Neural progenitor cell (in vitro differentiated cells): ENCODE results near the gene KRTAP10-6. TPM values are rescaled to one million over a fixed set of nuclear protein-coding genes. Genes with fewer than 3 reads are reported as not detected.
"Not testable (repeated sequence)": the region's sequence is repeated elsewhere in the genome, so short reads cannot be mapped to it uniquely, and the experiment has no call there.

Experiments used
- DNase-seq: peaks from one replicate; pipeline ENCODE4 v3.0.0-alpha.2; 2016; ENCODE audit warnings: low spot score
- H2AFZ ChIP-seq: fragments of 200-600 bp; sonication (generic); replicated peaks from 2 replicates; pipeline ENCODE4 v1.6.1; 2016; ENCODE audit warnings: antibody characterized with exemption
- H3F3A ChIP-seq: fragments of 200-600 bp; sonication (generic); 2 replicates; pipeline ENCODE4 v1.6.1; 2016; ENCODE audit warnings: antibody characterized with exemption, low read depth
- H3K27ac ChIP-seq: fragments of 200-600 bp; sonication (generic); 2 replicates; pipeline ENCODE4 v1.5.1; 2016; ENCODE audit warnings: mild to moderate bottlenecking
- H3K27me3 ChIP-seq: fragments of 200-600 bp; sonication (generic); 2 replicates; pipeline ENCODE4 v1.6.1; 2016; ENCODE audit warnings: mild to moderate bottlenecking, moderate library complexity
- H3K36me3 ChIP-seq: fragments of 200-600 bp; sonication (generic); 2 replicates; pipeline ENCODE4 v1.5.1; 2016
- H3K4me1 ChIP-seq: fragments of 200-600 bp; sonication (generic); 2 replicates; pipeline ENCODE4 v1.6.1; 2016; ENCODE audit warnings: mixed run types
- H3K4me2 ChIP-seq: fragments of 200-600 bp; sonication (generic); 2 replicates; pipeline ENCODE4 v1.6.1; 2016
- H3K4me3 ChIP-seq: fragments of 200-600 bp; sonication (generic); 2 replicates; pipeline ENCODE4 v1.5.1; 2016
- H3K79me2 ChIP-seq: fragments of 200-600 bp; sonication (generic); 2 replicates; pipeline ENCODE4 v1.6.1; 2016; ENCODE audit warnings: low read depth
- H3K9ac ChIP-seq: fragments of 200-600 bp; sonication (generic); 2 replicates; pipeline ENCODE4 v1.6.1; 2016
- H3K9me3 ChIP-seq: fragments of 200-600 bp; sonication (generic); 2 replicates; pipeline ENCODE4 v1.5.1; 2016; ENCODE audit warnings: low read depth
- H4K20me1 ChIP-seq: fragments of 200-600 bp; sonication (generic); 2 replicates; pipeline ENCODE4 v1.6.1; 2016; ENCODE audit warnings: low read depth
- H3K27ac Mint-ChIP-seq: 3 replicates; pipeline ENCODE4 v1.8.0; 2021; ENCODE audit warnings: mixed read lengths
- H3K27me3 Mint-ChIP-seq: 2 replicates; pipeline ENCODE4 v1.8.0; 2022; ENCODE audit warnings: low read depth, mild to moderate bottlenecking, inconsistent platforms, moderate library complexity, mixed read lengths; ENCODE audit not compliant: insufficient read depth
- H3K36me3 Mint-ChIP-seq: 3 replicates; pipeline ENCODE4 v1.8.0; 2021; ENCODE audit warnings: mixed read lengths
- H3K4me1 Mint-ChIP-seq: 3 replicates; pipeline ENCODE4 v1.8.0; 2021; ENCODE audit warnings: mixed read lengths
- H3K4me3 Mint-ChIP-seq: 3 replicates; pipeline ENCODE4 v1.8.0; 2021; ENCODE audit warnings: mild to moderate bottlenecking, moderate library complexity, mixed read lengths
- H3K9me3 Mint-ChIP-seq: 3 replicates; pipeline ENCODE4 v1.8.0; 2020; ENCODE audit warnings: mixed read lengths
- EZH2 ChIP-seq: fragments of 200-600 bp; sonication (generic); IDR thresholded peaks from 2 replicates; pipeline ENCODE4 v1.6.1; 2017; ENCODE audit warnings: antibody characterized with exemption, mild to moderate bottlenecking, moderate library complexity
- EZH2phosphoT487 ChIP-seq: fragments of 200-600 bp; sonication (generic); IDR thresholded peaks from 2 replicates; pipeline ENCODE4 v1.6.1; 2017; ENCODE audit warnings: antibody characterized with exemption
- total RNA-seq: library from RNA; depleted of rRNA; stranded (reverse); fragments of >200 nt; gene quantifications from 2 replicates; pipeline ENCODE4 v1.2.3, GENCODE V29; 2015; ENCODE audit warnings: low replicate concordance
- TF ChIP-seq, protein P1 (sequence below): fragments of 200-600 bp; sonication (generic); IDR thresholded peaks from 2 replicates; pipeline ENCODE4 v1.5.1; 2017; ENCODE audit warnings: antibody characterized with exemption, mild to moderate bottlenecking

The KRTAP10-6 gene
- total RNA-seq, 1 donor from 2014 or later = not detected

DNA sequence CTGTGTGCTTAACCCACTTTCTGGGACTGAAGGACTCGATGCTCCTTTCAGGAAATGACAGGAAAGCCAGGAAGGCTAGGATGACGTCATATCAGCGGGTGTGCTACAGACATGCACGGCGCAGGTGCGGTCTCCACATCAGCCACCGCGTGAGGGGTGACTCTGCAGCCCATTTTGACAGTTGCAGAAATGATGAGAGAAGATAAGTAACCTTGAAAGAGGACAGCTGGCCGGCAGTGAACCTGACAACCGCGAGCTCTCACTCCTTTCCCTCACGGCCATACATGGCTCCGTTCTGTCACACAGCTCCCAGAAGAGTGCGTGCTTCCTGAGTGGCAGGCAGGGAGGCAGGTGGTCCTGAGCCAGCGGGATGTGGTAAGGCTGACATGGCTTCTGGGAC, 10.2 kb downstream of the KRTAP10-6 start:
- Mint-ChIP-seq H3K36me3 (no peaks in the 10 kb centered on the region), H3K4me3 (no peak overlapping the region), H3K27ac (peak overlapping the region; percentile 36), H3K4me1 (peaks cover 10% of the 10 kb centered on the region), H3K9me3 (peaks cover 37% of the 10 kb centered on the region), H3K27me3 (peaks cover 2% of the 10 kb centered on the region)
- no peaks in the 10 kb centered on the region for H4K20me1 ChIP-seq
- no peak overlapping the region for H3K27ac ChIP-seq
- H3K36me3 ChIP-seq = no peaks in the 10 kb centered on the region
- TF ChIP-seq EZH2phosphoT487 (no peak), EZH2 (no peak)
- TF ChIP-seq, protein P1, sequence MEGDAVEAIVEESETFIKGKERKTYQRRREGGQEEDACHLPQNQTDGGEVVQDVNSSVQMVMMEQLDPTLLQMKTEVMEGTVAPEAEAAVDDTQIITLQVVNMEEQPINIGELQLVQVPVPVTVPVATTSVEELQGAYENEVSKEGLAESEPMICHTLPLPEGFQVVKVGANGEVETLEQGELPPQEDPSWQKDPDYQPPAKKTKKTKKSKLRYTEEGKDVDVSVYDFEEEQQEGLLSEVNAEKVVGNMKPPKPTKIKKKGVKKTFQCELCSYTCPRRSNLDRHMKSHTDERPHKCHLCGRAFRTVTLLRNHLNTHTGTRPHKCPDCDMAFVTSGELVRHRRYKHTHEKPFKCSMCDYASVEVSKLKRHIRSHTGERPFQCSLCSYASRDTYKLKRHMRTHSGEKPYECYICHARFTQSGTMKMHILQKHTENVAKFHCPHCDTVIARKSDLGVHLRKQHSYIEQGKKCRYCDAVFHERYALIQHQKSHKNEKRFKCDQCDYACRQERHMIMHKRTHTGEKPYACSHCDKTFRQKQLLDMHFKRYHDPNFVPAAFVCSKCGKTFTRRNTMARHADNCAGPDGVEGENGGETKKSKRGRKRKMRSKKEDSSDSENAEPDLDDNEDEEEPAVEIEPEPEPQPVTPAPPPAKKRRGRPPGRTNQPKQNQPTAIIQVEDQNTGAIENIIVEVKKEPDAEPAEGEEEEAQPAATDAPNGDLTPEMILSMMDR = no peak
- DNase-seq = no peak
- no peaks in the 10 kb centered on the region for H3K79me2 ChIP-seq
- H3K9me3 ChIP-seq = peaks cover 7% of the 10 kb centered on the region
- H3K4me2 ChIP-seq = no peak overlapping the region
- H3K9ac ChIP-seq = no peak overlapping the region
- H3K4me1 ChIP-seq = peaks cover 13% of the 10 kb centered on the region
- H3K4me3 ChIP-seq = no peak overlapping the region
- peaks cover 14% of the 10 kb centered on the region for H3F3A ChIP-seq
- no peaks in the 10 kb centered on the region for H3K27me3 ChIP-seq
- H2AFZ ChIP-seq = no peak overlapping the region

DNA sequence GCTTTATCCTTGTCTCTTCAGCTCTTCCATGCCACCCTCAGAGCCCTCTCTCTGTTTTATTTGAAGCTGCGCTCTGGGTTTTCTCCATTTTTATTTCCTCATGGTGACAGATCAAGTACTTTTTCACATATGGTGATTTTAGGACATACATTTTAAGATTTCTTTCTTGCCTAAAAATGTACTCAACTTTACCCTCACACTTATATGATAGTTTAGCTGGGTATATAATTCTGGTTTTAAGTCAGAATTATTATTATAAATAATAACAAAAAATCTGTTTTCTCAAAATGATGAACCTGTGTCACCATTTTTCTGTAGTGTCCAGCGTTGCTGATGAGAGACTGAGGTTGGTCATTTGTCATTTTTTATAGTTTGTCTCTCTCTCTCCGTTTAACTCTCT, 11.1 kb downstream of the KRTAP10-6 start:
- no peaks in the 10 kb centered on the region for H3K27me3 Mint-ChIP-seq
- H2AFZ ChIP-seq = no peak overlapping the region
- H3K27ac Mint-ChIP-seq = no peak overlapping the region
- peaks cover 13% of the 10 kb centered on the region for H3K4me1 ChIP-seq
- H3F3A ChIP-seq = peaks cover 14% of the 10 kb centered on the region
- no peak overlapping the region for H3K27ac ChIP-seq
- H3K4me3 ChIP-seq = no peak overlapping the region
- no peak overlapping the region for H3K9ac ChIP-seq
- no peak for TF ChIP-seq EZH2phosphoT487
- TF ChIP-seq, protein P1 = no peak
- no peak for TF ChIP-seq EZH2
- H3K79me2 ChIP-seq = no peaks in the 10 kb centered on the region
- H3K4me2 ChIP-seq = no peak overlapping the region
- H3K9me3 Mint-ChIP-seq = peaks cover 42% of the 10 kb centered on the region
- no peaks in the 10 kb centered on the region for H3K36me3 ChIP-seq
- no peak overlapping the region for H3K4me3 Mint-ChIP-seq
- peaks cover 10% of the 10 kb centered on the region for H3K4me1 Mint-ChIP-seq
- H3K9me3 ChIP-seq = peaks cover 10% of the 10 kb centered on the region
- H3K27me3 ChIP-seq = no peaks in the 10 kb centered on the region
- no peaks in the 10 kb centered on the region for H3K36me3 Mint-ChIP-seq
- no peak for DNase-seq
- H4K20me1 ChIP-seq = no peaks in the 10 kb centered on the region

DNA sequence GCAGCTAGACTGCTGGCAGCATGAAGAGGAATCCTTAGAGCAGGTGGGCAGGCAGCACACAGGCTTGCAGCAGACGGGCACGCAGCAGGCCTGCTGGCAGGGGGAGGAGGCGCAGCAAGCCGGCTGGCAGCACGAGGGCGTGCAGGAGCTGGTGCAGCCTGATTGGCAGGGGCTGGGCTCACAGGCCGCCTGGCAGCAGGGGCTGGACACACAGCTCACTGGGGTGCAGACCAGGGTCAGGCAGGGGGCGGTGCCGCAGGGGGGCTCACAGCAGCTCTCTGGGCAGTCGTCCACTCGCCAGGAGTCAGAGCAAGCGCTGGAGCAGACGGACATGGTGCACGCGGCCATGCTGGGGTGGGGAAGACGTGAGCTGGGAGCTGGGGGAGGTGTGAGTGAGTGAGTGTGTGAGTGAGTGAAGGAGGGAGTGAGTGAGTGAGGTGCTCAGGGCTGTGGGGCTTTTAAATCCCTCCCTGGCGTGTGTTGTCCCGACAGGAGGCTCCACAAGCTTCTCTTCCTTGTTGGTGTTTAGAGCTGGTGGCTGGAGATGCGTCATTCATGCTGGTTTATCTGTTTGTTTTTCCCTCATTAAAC, 12.0 kb downstream of the KRTAP10-6 start, which contains the start of gene KRTAP10-5:
Gene KRTAP10-5, minus strand, starts transcription at position 374 of the 591 bp plus-strand sequence. Its CDS starts 26 bp downstream, at position 348.
- H3K4me3 ChIP-seq, H3K27ac ChIP-seq, H3K4me3 Mint-ChIP-seq, H3K4me2 ChIP-seq, H3K27ac Mint-ChIP-seq, H3K4me1 Mint-ChIP-seq, H3K27me3 ChIP-seq, H3K79me2 ChIP-seq, H3K27me3 Mint-ChIP-seq, DNase-seq, H2AFZ ChIP-seq, H3K9me3 ChIP-seq, H3K36me3 Mint-ChIP-seq, H3K36me3 ChIP-seq, H3K9ac ChIP-seq, H4K20me1 ChIP-seq: not testable (repeated sequence)
- H3K9me3 Mint-ChIP-seq = peaks cover 44% of the 10 kb centered on the region
- H3F3A ChIP-seq = peaks cover 14% of the 10 kb centered on the region
- H3K4me1 ChIP-seq = peaks cover 13% of the 10 kb centered on the region

DNA sequence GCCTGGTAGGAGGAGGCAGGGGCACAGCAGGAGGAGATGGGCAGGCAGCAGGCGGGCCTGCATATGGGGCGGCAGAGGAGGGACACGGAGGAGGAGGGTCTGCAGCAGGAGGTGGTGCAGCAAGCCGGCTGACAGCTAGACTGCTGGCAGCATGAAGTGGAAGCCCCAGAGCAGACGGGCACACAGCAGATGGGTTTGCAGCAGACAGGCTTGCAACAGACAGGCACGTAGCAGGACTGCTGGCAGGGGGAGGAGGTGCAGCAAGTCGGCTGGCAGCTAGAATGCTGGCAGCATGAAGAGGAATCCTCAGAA, 12.5 kb downstream of the KRTAP10-6 start:
- peaks cover 4% of the 10 kb centered on the region for H3K27me3 Mint-ChIP-seq
- H3K4me2 ChIP-seq = no peak overlapping the region
- H3F3A ChIP-seq = peaks cover 14% of the 10 kb centered on the region
- H3K4me1 Mint-ChIP-seq = peaks cover 11% of the 10 kb centered on the region
- H4K20me1 ChIP-seq = no peaks in the 10 kb centered on the region
- no peak overlapping the region for H2AFZ ChIP-seq
- H3K9ac ChIP-seq = no peak overlapping the region
- H3K4me3 ChIP-seq = no peak overlapping the region
- no peaks in the 10 kb centered on the region for H3K79me2 ChIP-seq
- H3K4me1 ChIP-seq = peaks cover 13% of the 10 kb centered on the region
- H3K9me3 Mint-ChIP-seq = peaks cover 44% of the 10 kb centered on the region
- no peaks in the 10 kb centered on the region for H3K36me3 ChIP-seq
- no peak overlapping the region for H3K27ac ChIP-seq
- no peaks in the 10 kb centered on the region for H3K36me3 Mint-ChIP-seq
- TF ChIP-seq EZH2phosphoT487 (no peak), EZH2 (no peak)
- TF ChIP-seq, protein P1 = no peak
- no peaks in the 10 kb centered on the region for H3K27me3 ChIP-seq
- DNase-seq = no peak
- no peak overlapping the region for H3K4me3 Mint-ChIP-seq
- H3K9me3 ChIP-seq = peaks cover 10% of the 10 kb centered on the region
- H3K27ac Mint-ChIP-seq = no peak overlapping the region
